HG03558 (cell line): ENCODE data around the gene DUSP10.

Experiments used
- ATAC-seq: cut with Tn5 transposase; IDR thresholded peaks from one replicate; pipeline ENCODE4 v1.9.1; 2021; ENCODE audit warnings: moderate number of reproducible peaks; ENCODE audit not compliant: unreplicated experiment; ENCODE audit errors: extremely low read depth

DUSP10 gene

GRCh38 chr1:221716713-221717484, 25.0 kb downstream of the DUSP10 start:
- ATAC-seq, result no peak

DNA sequence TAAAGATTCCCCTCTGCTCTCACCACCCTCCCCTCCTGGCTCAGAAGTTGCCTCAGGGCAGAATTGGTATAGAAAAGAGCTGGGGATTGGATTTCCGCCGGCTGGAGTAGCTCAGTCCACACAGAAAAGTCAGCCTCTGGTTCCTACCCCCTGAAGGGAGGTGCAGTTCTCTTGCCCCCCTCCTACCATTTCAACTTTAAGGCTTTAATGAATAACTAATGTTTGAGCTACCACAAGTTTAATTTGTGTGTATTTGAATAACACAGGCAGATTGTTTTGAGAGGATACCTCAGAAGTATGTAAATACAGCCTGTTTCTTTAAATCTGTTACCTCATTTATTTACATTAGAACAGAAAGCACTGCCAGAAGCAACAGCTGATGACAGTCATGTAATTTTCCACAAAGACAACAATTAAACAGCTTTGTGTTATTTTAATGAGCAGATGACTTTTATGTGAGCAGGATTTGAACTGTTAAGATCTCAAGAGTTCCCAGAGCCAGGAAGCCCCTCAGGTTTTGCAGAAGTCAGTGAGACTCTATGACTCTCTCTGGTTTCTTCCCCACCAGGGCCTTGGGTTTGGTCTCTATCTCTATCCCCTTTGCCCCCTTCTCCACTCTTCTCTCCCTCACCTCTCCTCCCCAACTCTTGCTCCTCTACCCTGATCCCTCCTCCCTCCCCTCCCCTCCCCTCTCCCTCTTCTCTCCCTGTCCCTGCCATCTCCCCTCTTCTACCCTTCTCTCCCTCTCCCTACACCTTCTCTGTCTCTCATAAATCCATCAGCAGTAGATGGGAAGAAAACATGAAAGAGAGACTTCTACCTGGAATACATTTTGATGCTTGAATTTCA, 26.3 kb downstream of the DUSP10 start:
- ATAC-seq, result no peak

GRCh38 chr1:221714227-221715152, 27.4 kb downstream of the DUSP10 start:
- no peak for ATAC-seq

GRCh38 chr1:221712776-221713431, 29.0 kb downstream of the DUSP10 start:
- ATAC-seq, result peak; percentile 34

DNA sequence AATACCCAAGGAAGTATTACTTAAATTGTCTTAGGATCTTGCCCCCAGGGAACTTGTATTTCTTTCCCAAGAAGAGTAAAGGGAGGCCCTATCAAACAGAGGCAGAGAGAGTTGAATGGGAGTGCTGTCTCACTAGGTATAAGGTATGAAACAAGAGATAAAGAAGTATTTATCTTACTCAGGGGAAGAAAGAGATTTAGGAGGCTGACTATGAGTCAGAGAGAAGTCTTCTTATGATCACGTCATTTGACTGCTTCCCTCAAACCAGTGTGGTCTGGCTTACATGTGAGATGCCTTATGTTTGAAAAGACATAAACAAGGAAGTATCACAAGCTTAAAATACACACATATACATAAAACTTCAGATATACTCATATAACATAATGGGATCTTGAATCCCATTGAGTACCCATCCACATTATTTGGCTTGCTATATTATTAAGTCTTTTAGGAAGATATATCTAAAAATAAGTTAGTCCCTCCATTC, 29.6 kb downstream of the DUSP10 start:
- ATAC-seq, result peak; percentile 33

DNA sequence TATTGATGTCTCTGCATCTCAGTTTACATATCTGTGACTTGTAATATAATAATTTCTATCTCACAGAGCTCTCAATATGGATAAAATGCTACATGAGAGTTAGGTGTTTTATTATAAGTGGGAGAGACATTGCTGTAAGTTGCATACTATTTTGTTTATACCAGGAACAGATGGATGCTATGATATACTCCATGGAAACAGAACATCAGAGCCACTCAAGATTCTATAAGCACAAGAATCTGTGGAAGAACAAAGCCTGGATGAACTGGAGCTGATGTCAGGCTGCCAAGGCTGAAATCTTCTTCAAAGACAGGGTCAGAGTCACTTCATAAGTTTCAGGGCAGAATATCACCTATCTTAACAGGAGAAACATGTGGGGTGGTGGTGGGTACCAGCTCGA, 30.2 kb downstream of the DUSP10 start:
- ATAC-seq, result no peak

- ATAC-seq, result no peak
These were observed 30.8 kb downstream of the DUSP10 start for GRCh38 chr1:221711063-221711577.

DNA sequence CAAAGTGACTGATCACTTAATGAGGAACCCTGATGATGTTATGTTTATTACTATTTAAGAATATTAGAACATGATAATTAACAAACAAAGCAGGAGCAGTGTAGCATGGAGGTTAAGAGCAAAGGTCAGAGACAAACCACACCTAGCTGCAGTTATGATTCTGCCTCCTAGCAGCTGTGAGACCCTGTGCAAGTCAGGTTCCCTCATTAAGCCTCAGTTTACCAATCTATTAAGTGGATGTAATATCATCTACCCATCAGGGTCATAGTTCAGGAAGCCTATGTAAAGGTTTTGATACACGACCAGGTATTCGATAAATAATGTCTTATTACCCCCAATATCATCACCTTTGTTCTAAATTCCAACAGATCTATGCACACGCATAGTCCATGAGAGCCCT, 32.0 kb downstream of the DUSP10 start:
- ATAC-seq, result no peak

DNA sequence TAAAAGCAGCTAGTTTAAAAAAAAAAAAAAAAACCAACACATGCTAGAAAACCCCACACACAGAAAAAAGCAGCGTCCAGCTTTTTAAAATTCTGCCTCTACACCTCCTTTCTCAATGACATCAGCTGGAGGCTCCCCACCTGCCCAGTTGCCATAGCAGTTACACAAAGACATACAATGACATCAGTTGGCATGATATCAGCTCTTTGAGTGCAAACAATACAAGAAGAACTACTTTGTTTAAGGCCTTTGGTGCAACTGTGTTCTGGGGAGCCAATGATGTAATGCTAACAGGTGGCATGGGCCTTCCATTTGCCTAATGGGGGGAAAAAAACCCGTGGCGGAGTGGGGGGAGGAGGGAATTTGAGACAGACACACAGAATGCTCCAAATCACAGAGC, 32.9 kb downstream of the DUSP10 start:
- ATAC-seq, result no peak

DNA sequence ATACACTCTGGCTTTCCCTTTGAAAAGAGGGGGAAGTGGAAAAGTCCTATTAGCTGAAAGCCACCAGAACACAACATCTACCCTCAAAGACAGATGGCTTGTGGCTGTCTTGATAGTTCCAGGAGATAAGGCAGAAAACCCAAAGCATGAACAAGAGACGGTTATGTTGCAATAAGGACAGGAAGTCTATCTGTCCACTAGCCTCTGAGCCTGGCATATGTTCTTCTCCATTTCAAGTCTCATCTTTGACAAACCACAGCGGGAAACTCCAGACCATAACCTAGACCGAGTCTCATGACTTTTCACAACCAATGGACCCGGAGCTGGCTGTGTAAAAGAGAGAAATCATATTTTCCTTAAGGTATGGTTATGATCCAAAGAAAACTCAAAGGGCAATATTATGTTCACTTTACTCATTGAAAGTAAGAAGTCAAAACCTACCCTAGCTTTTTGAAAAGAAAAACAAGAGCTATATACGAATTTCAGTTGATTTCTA, 33.8 kb downstream of the DUSP10 start:
- peak; percentile 39 for ATAC-seq

- ATAC-seq, result no peak
These were observed 34.9 kb downstream of the DUSP10 start for GRCh38 chr1:221706876-221707582.

DNA sequence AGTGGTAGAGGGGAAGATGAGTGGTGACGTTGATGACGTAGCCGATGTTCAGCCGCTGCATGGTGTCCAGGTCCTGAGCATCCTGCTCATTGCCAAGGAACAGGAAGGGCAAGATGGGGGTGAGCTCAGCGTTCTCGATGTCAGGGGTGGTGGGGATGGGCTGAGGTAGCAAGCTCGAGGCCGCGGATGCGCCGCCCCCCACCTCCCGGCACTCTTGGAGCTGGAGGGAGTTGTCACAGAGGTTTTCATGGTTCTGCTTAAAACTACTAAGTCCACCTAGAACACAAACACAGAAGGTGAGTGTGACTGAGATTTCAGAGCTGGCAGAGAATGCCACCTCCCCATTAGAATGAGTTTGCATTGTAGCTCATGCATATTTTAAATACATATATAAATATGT, 35.7 kb downstream of the DUSP10 start:
- no peak for ATAC-seq

- ATAC-seq, result no peak
These were observed 37.6 kb downstream of the DUSP10 start for GRCh38 chr1:221704306-221704705.

GRCh38 chr1:221701570-221702186, 40.2 kb downstream of the DUSP10 start:
- no peak for ATAC-seq

DNA sequence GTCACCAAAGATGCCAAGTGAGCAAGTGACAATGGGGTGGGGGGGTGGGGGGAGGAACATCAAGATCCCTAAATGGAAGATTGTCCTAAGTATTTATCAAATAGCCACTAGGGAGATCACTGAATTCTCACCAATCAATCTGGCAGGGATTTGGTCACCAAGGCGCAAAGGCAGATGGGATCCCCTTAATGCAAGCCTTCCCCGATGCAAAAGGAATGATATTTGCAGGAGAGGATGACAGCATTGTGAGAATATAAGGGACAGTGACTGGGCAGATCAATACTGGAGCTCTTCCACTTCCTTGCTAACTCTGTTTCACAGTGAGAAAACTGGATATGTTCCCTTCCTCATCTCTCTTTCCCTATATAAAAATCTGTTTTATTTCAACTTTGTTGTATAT, 40.9 kb downstream of the DUSP10 start:
- ATAC-seq, result no peak

DNA sequence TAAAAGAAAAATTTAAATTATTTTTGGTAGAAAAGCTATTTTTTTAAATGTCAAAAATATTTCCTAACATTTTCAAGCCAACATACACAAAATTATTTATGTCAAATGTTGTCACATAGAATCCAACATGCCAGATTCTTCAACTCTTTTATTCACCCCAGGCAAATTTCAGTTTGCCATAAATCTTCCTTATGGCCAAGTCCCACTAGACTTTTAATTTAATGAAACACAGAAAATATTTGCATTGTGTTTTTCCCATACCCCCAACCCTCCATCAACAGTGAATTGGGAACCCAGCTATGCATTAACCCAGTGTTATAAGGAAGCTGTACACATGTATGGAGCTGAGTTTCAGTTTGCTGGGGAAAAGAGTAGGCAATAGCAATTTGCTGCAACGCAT, 41.4 kb downstream of the DUSP10 start:
- no peak for ATAC-seq

- no peak for ATAC-seq
These were observed 41.8 kb downstream of the DUSP10 start for GRCh38 chr1:221699978-221700519.

DNA sequence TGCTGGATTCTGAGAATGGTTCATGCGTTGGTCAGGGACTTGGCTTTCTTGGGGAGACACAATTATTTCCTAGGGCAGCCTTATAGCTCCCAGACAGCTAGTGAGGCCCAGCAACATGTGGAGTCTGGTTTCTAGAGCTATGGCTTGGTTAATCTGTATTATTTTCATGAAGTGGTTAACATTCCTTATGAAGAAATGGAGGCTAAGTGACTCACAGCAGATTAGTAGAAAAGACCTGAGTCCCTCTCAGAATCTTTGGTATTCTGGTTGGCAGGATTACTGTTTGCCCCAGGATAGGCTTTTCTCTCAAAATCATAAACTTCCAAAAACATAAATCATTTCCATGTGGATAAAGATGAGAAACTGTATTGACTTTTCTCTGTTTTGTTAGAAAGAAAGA, 42.3 kb downstream of the DUSP10 start:
- ATAC-seq, result no peak
